Stimulated activated CD4-positive, alpha-beta T cell treated with anti-CD3 and anti-CD28 coated beads, Interleukin-1b, Interleukin-23, amount 100 ng/mL, for 4 hours (primary cell): ENCODE measurements around the gene ADCY1.

Source experiments
- DNase-seq, 2 donors: peaks; one replicate each; pipeline ENCODE4 v3.0.0-alpha.2; 2020; ENCODE audit warnings: low read depth in 2 of 2

ADCY1 gene

GRCh38 chr7:45651540-45651939 is 77.4 kb downstream of the ADCY1 start:
- DNase-seq = no peak

GRCh38 chr7:45652630-45653029 is 78.5 kb downstream of the ADCY1 start:
- DNase-seq = no peak

DNA sequence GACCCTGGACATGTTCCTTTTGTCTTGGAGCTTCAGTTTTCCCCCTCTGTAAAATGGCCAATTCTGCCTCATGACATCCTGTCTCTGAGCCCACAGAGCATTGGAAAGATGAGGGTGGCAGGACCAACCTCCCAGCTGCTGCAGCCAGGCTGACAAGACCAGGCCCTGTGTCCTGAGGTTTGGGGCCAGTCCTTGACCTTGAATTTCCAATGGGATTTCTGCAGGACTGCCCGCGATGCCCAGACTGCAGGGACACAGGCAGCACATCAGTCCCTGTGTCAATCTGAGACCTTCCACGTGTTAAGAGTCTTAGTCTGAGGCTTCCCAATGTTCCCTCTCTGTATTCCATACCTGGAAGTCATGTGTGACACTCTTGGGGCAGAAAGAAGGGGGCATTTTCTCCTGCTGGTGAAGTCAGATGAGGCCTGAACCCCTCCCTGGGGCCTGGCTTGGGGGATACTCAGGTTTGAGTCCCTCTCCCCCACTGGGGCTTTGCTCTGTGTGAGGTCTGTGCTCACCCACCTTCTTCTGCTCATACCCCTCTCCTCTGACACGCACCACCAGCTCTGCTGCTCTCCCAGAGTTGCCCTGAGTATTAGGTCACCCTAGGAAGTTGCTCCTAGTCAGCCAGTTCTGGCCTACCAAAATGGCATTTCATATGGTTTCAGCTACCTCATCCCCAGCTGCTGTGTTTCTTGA is 79.2 kb downstream of the ADCY1 start:
- DNase-seq = no peak

DNA sequence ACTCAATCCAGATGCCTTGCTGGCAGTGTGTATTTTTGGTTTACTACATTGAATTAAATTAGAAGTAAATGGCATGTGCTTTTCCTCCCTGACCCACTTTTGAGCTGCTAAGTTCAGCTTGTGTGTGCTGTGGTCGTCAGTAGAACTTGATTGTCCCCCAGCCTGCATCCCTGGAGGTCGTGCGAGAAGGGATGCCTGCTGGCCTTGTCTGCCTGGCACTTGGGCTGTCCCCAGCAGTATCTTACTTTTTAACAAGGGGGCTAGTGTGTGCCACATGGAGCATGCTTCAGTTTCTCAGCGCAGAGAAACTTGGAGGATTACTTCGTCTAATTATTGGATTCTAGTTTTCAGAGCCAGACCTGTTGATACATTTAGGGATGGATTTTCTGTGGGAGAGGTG is 80.2 kb downstream of the ADCY1 start:
- DNase-seq = no peak

DNA sequence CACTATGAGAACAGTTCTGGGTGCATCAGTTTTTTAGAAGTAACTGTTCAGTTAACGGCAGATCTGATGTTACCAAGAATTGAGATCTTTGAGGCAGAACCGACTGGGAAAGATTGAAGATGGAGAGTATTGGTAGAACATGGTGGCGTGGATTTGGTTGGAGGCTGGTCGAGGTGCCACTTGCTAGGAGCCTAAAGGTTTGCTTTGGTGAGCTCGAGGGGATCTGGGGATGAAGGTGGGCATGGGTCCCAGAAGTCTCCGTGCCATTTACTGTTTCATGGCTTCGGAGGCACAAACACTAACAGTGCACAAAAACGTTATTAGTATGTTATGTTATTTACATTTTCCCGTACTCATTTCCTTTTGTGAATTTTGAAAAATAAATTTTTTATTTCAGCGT is 81.4 kb downstream of the ADCY1 start:
- DNase-seq = no peak

GRCh38 chr7:45656431-45656830 is 82.3 kb downstream of the ADCY1 start:
- no peak for DNase-seq

GRCh38 chr7:45657136-45657889 is 83.1 kb downstream of the ADCY1 start:
- no peak for DNase-seq

GRCh38 chr7:45657890-45658715 is 83.9 kb downstream of the ADCY1 start:
- no peak for DNase-seq

GRCh38 chr7:45658716-45659495 is 84.7 kb downstream of the ADCY1 start:
- DNase-seq = no peak

GRCh38 chr7:45659496-45660139 is 85.5 kb downstream of the ADCY1 start:
- DNase-seq = no peak

DNA sequence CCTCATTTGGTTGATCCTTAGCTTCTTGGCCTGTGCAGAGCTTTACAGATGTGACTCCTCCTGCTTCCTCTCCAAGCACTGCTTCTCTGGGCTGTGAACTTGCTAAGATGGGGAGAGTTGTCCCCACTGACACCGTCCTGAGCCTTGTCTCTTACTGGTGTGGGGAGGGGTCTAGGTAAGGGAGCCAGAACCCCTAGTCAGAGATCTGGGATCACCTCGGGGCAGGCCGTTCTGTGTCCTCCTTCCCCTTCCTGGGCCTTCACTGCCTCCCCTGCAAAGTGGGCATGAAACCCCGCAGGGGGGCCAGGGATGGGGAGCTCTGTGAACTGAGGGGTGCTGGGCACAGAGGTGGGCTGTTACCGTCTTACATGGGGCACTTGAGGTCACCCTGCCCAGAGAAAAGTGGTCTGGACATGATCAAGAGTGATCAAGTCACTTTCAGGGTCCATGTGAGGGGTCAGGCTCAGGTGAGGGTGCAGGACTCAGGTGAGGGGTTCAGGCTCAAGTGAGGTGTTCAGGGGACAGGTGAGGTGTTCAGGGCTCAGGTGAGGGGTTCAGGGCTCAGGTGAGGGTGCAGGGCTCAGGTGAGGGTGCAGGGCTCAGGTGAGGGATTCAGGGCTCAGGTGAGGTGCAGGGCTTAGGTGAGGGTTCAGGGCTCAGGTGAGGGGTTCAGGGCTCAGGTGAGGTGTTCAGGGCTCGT is 86.2 kb downstream of the ADCY1 start:
- no peak for DNase-seq

- no peak for DNase-seq
These were observed 86.7 kb downstream of the ADCY1 start for GRCh38 chr7:45660901-45661211.

DNA sequence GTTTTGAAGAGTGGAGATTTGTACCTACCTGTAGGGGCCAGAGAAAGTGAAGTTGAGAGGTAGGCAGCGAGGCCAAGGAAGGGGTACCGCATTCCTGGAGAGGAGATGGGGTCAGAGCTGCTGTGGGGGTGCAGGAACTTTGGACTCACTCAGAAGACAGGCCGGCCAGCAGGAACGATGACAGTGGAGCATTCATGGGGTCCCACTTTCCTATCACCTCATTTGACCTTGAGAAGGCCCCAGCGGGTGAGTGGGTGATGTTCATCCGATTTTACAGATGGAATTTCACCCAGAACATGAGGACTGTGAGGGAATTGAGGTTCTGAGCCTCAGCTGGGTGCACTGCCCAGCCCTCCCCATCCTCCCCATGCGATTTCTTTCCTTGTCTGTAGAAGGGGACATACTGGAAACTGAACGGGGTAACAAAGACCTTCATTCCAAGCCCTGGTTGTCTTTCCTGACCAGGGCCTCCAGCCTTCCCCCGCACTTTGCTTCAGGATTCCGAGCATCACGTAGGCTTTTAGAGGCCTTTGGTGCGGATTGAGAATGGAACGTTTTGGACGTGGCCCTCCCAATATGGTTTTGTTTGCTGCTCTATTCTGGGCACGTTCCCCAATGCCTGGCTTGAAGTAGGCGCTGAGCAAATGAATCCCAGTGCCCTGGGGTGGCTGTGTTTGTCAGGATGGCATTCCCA is 87.3 kb downstream of the ADCY1 start:
- no peak for DNase-seq

- no peak for DNase-seq
These were observed 87.8 kb downstream of the ADCY1 start for GRCh38 chr7:45662018-45662417.

GRCh38 chr7:45662540-45663166 is 88.5 kb downstream of the ADCY1 start:
- no peak for DNase-seq

GRCh38 chr7:45663167-45663921 is 89.2 kb downstream of the ADCY1 start:
- no peak for DNase-seq

DNA sequence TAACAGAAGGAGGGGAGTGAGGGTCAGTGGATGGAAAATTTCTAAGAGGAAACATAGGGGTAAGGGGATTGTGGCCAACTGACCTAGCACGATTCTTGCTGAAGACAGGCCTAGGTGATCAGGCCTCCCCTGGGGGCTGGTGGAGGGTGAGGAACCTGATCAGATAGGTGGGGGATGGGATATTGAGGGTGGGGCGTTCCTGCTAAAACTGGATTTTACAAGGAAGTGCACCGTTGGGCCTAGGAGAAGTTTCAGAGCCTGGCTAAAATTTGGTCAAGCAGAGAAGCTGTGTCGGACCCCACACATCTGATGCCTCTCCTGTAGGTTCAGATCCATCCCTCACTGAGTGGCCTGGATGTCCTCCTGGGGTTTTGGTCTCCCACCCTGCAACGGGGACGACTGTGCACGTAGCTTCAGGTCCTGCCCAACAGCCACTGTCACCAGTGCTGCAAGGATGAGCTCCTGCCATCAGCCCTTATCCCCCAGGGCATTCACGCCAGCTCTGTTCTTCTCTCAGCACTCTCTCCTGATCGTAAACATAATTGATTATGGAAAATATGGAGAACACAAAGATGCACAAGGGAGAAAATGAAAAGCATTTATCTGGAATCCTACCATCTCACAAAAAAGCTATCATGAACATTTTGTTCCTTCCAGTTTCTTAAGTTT is 89.9 kb downstream of the ADCY1 start:
- DNase-seq = no peak

- no peak for DNase-seq
These were observed 91.0 kb downstream of the ADCY1 start for GRCh38 chr7:45665172-45665571.
